Heart left ventricle (tissue), 16 donors: Measurements from ENCODE around the gene PFDN5. TPM values are rescaled to one million over a fixed set of nuclear protein-coding genes. Genes with fewer than 3 reads are reported as not detected.

Experiments used
- ATAC-seq, 4 donors: fragments of 200-7000 bp; cut with Tn5 transposase; one replicate each; pipeline ENCODE4 v1.9.1; 2020 to 2022; ENCODE audit warnings: moderate library complexity in 4 of 4, mild to moderate bottlenecking in 3 of 4, moderate number of reproducible peaks in 1 of 4
- DNase-seq, 5 donors: peaks; one replicate each; pipeline ENCODE4 v3.0.0-alpha.2; 2020
- H3K27ac ChIP-seq, 12 donors: fragments of 200-600 bp; sonication (generic) in 4 of 12; one replicate each; pipeline versions ENCODE4 v1.5.0 to v1.8.0; 2016 to 2022; ENCODE audit warnings: mild to moderate bottlenecking in 2 of 12
- H3K27me3 ChIP-seq, 9 donors: fragments of 200-600 bp; sonication (generic) in 2 of 9; one replicate each; pipeline versions ENCODE4 v1.5.1 to v1.8.0; 2016 to 2022; ENCODE audit warnings: mild to moderate bottlenecking in 3 of 9
- H3K36me3 ChIP-seq, 9 donors: fragments of 200-600 bp; sonication (generic) in 2 of 9; one replicate each; pipeline versions ENCODE4 v1.5.0 to v1.8.0; 2018 to 2022; ENCODE audit warnings: mild to moderate bottlenecking in 2 of 9
- H3K4me1 ChIP-seq, 12 donors: fragments of 200-600 bp; sonication (generic) in 4 of 12; one replicate each; pipeline versions ENCODE4 v1.5.0 to v1.8.0; 2016 to 2022; ENCODE audit warnings: mild to moderate bottlenecking in 3 of 12
- H3K4me3 ChIP-seq, 12 donors: fragments of 200-600 bp; sonication (generic) in 4 of 12; one replicate each; pipeline versions ENCODE4 v1.5.0 to v1.8.0; 2017 to 2022; ENCODE audit warnings: mild to moderate bottlenecking in 9 of 12, moderate library complexity in 4 of 12
- H3K9me3 ChIP-seq, 12 donors: fragments of 200-600 bp; sonication (generic) in 4 of 12; one replicate each; pipeline versions ENCODE4 v1.5.0 to v1.8.0; 2016 to 2022; ENCODE audit warnings: mild to moderate bottlenecking in 1 of 12
- POLR2A ChIP-seq, 2 donors: fragments of 450-650 bp; IDR thresholded peaks; one replicate each; pipeline ENCODE4 v1.6.1; 2017; ENCODE audit warnings: antibody characterized with exemption in 2 of 2, mild to moderate bottlenecking in 2 of 2, moderate library complexity in 2 of 2
- WGBS, 4 donors: extraction: QIAGEN DNeasy Blood & Tissue Kit in 2 of 4; methylation state at CpG; one replicate each; pipeline versions ENCODE4 v1.1.5 to v1.1.7; 2013 to 2018; 5-methylcytosine and 5-hydroxymethylcytosine counted together
- intact Hi-C, 10 donors: fragments of 100-400 bp; cut with DNase I; formaldehyde crosslinking; loops; one replicate each; pipeline versions ENCODE4 v1.11.1 to v1.14.2; 2022
- polyA plus RNA-seq, 2 donors: library from polyadenylated mRNA; stranded (reverse); fragments of 200-250 nt; gene quantifications; one replicate each; pipeline ENCODE4 v1.2.3, GENCODE V29; 2013
- total RNA-seq, 9 donors: library from RNA; depleted of rRNA in 2 of 9; stranded (reverse); fragments of >200 nt in 2 of 9; fragmentation: NEBNext Ultra II Directional in 3 of 9; extraction: Animal tissue kit (Norgen Biotek cat#: 25700) in 3 of 9; gene quantifications; one replicate each; pipeline versions ENCODE4 v1.1.0 to v1.2.4, GENCODE V29; 2016 to 2023
- TF ChIP-seq, protein P1 (sequence below), 12 donors: fragments of 200-600 bp; sonication (generic) in 4 of 12; IDR thresholded peaks; one replicate each; pipeline versions ENCODE4 v1.5.0 to v1.8.0; 2018 to 2022; ENCODE audit warnings: antibody characterized with exemption in 12 of 12, mild to moderate bottlenecking in 5 of 12
- donor health status: ischemic (EF 13 %, LVEDD 7.1; RV severe dilation, severe dysfunction).
- donor health status: healthy with polysubstance abuse.
- donor health status: DM: no; HTN: yes; CAD: no.
- donor health status: DM: no; HTN: no; CAD: no.
- donor health status: ischemic (EF 25% LVEDD 6.9; RV normal size, moderate dysfunction).
- donor health status: ischemic (EF 25% LVEDD 5.7; RV mildly dilated, moderate dysfunction).
- donor health status: healthy.
- donor health status: DM: yes; HTN: yes; CAD: no.
- donor health status: ischemic (EF 35%, LVEDD 5.7; RV mildly dilated, moderate dysfunction).
- donor health status: nonischemic (EF 11% LVEDD 7.7; RV severe dilation, severe dysfunction).
- donor health status: DM: yes; HTN: yes; CAD: no.
- donor health status: PGD.
- donor health status: ischemic (EF 29% LVEDD 5.4; RV normal size, mild dysfunction).
- donor health status: nonischemic (EF 23%, LVEDD 6.1; RV moderate dilation, normal function).

Gene PFDN5
- total and polyA plus RNA-seq, 11 donors: 289 to 979 (median 360) TPM

DNA sequence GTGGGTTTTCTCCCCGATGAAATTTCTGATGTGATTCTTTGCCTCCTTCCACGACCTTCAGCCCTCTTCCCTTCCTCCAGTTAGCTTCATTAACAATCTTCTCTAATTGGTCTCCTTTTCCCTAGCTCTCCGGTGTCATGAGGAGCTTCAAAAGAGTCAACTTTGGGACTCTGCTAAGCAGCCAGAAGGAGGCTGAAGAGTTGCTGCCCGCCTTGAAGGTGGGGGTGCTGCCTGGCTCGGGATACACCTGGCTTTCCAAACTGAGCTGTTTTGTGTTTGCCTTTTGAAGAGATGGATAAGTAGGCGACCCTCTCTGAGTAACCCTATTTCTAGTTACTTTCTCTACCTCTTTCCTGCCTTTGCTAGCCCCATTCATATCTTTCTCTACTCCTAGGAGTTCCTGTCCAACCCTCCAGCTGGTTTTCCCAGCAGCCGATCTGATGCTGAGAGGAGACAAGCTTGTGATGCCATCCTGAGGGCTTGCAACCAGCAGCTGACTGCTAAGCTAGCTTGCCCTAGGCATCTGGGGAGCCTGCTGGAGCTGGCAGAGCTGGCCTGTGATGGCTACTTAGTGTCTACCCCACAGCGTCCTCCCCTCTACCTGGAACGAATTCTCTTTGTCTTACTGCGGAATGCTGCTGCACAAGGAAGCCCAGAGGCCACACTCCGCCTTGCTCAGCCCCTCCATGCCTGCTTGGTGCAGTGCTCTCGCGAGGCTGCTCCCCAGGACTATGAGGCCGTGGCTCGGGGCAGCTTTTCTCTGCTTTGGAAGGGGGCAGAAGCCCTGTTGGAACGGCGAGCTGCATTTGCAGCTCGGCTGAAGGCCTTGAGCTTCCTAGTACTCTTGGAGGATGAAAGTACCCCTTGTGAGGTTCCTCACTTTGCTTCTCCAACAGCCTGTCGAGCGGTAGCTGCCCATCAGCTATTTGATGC is 26.4 kb upstream of the PFDN5 start:
- Histone ChIP-seq H3K27ac (peak overlapping the region in 2 of 12 donors; percentile 63 to 79), H3K27me3 (no peaks in the 10 kb centered on the region), H3K36me3 (no peaks in the 10 kb centered on the region), H3K4me1 (peaks cover 0 to 23% (median 4%) of the 10 kb centered on the region in 12 donors), H3K4me3 (peak overlapping the region in 11 of 12 donors; percentile 33 to 80 (median 68)), H3K9me3 (no peaks in the 10 kb centered on the region)
- ATAC-seq (no peak), DNase-seq (no peak)
- 44 to 59% (median 57%) methylated on average over 15 to 20 of the region's 20 CpGs for WGBS, 4 donors
- intact Hi-C loops: loop anchor here in 4 of 10 donors (5.0 kb wide), 2 partner anchors 47 to 57 kb away; no protein-coding TSS in a partner anchor
- TF ChIP-seq, protein P1, sequence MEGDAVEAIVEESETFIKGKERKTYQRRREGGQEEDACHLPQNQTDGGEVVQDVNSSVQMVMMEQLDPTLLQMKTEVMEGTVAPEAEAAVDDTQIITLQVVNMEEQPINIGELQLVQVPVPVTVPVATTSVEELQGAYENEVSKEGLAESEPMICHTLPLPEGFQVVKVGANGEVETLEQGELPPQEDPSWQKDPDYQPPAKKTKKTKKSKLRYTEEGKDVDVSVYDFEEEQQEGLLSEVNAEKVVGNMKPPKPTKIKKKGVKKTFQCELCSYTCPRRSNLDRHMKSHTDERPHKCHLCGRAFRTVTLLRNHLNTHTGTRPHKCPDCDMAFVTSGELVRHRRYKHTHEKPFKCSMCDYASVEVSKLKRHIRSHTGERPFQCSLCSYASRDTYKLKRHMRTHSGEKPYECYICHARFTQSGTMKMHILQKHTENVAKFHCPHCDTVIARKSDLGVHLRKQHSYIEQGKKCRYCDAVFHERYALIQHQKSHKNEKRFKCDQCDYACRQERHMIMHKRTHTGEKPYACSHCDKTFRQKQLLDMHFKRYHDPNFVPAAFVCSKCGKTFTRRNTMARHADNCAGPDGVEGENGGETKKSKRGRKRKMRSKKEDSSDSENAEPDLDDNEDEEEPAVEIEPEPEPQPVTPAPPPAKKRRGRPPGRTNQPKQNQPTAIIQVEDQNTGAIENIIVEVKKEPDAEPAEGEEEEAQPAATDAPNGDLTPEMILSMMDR (IDR thresholded peaks at IDR 0.05): no peak
- TF ChIP-seq POLR2A (IDR thresholded peaks at IDR 0.05): no peak

DNA sequence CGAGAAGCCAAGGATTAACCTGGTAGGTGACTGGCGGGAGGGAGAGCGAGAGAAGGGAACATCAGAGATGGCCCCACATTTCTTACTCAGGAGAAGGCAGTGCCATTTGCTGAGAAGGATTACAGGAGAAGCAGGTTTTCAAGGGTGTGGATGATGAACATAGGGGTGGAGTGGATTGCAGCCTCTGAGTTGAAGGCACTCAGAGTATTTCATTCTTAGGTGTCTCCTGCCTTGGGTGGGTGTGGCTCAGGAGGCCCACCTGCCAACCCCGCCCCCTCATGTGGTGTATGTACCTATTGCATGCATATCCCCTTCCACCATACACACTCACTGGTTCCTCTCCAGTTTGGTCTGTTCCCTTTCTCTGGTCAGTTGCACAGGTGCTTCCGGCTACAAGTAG is 20.9 kb upstream of the PFDN5 start:
- 95 to 99% (median 96%) methylated on average over 5 of the region's 5 CpGs for WGBS, 4 donors
- Histone ChIP-seq H3K9me3 (no peaks in the 10 kb centered on the region), H3K4me1 (peaks cover 0 to 2% (median 0%) of the 10 kb centered on the region in 12 donors), H3K27me3 (no peaks in the 10 kb centered on the region), H3K36me3 (peaks cover 0 to 4% (median 0%) of the 10 kb centered on the region in 9 donors), H3K4me3 (no peak overlapping the region), H3K27ac (no peak overlapping the region)
- DNase-seq (no peak), ATAC-seq (no peak)
- intact Hi-C loops: no loop called here
- no peak for TF ChIP-seq POLR2A (IDR thresholded peaks at IDR 0.05)
- TF ChIP-seq, protein P1 (IDR thresholded peaks at IDR 0.05): no peak

DNA sequence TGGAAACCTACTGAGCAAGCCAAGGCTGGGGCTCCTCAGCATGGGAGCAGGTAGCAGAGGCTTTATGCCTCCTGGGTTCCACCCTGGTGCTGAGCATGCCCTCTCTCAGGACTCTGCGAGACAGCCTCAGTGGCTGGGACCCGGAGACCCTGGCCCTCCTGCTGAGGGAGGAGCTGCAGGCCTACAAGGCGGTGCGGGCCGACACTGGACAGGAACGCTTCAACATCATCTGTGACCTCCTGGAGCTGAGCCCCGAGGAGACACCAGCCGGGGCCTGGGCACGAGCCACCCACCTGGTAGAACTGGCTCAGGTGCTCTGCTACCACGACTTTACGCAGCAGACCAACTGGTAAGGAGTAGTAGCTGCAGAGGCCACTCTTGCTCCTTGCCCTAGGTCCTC is 18.8 kb upstream of the PFDN5 start:
- Histone ChIP-seq H3K4me3 (no peak overlapping the region), H3K4me1 (no peaks in the 10 kb centered on the region), H3K27ac (no peak overlapping the region), H3K9me3 (no peaks in the 10 kb centered on the region), H3K36me3 (peaks cover 0 to 13% (median 0%) of the 10 kb centered on the region in 9 donors), H3K27me3 (no peaks in the 10 kb centered on the region)
- DNase-seq: no peak
- 96 to 100% (median 99%) methylated on average over 3 to 11 of the region's 11 CpGs for WGBS, 4 donors
- TF ChIP-seq POLR2A (IDR thresholded peaks at IDR 0.05): no peak
- TF ChIP-seq, protein P1 (IDR thresholded peaks at IDR 0.05): no peak
- no peak for ATAC-seq
- intact Hi-C loops: no loop called here

DNA sequence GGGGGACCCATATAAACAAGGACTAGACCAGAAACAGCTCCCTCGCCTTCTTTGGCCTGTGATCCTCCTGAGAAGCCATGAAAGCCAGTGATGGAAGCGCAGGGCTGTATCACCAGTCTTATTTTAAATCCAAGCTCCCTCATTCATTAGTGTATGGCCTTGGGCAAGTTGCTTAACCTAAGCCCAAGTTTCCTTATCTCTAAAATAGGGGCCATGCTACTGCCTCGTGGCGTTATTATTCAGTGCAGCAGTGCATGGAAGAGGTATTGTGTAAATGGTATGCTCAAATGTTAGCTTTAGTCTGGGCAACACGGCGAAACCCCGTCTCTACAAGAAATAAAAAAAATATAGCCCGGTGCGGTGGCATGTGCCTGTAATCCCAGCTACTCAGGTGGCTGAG is 17.4 kb upstream of the PFDN5 start:
- Histone ChIP-seq H3K27ac (no peak overlapping the region), H3K36me3 (peaks cover 0 to 26% (median 0%) of the 10 kb centered on the region in 9 donors), H3K4me1 (no peaks in the 10 kb centered on the region), H3K4me3 (no peak overlapping the region), H3K9me3 (no peaks in the 10 kb centered on the region), H3K27me3 (no peaks in the 10 kb centered on the region)
- WGBS, 4 donors: 94 to 98% (median 95%) methylated on average over 9 of the region's 9 CpGs
- TF ChIP-seq, protein P1 (IDR thresholded peaks at IDR 0.05): no peak
- DNase-seq: no peak
- no peak for ATAC-seq
- intact Hi-C loops: no loop called here
